Activated gamma-delta T cell (primary cell): ENCODE results near the gene ABCC3.
"Not testable (repeated sequence)": the region's sequence is repeated elsewhere in the genome, so short reads cannot be mapped to it uniquely, and the experiment has no call there.

Experiments
- DNase-seq: peaks from one replicate; lab custom pipeline; 2025; lab: John Stamatoyannopoulos, UW

Gene ABCC3

GRCh38 chr17:50666316-50666715 is 31.6 kb downstream of the ABCC3 start:
- no peak for DNase-seq

- DNase-seq: no peak
Measured at GRCh38 chr17:50667259-50668024, 32.8 kb downstream of the ABCC3 start.

DNA sequence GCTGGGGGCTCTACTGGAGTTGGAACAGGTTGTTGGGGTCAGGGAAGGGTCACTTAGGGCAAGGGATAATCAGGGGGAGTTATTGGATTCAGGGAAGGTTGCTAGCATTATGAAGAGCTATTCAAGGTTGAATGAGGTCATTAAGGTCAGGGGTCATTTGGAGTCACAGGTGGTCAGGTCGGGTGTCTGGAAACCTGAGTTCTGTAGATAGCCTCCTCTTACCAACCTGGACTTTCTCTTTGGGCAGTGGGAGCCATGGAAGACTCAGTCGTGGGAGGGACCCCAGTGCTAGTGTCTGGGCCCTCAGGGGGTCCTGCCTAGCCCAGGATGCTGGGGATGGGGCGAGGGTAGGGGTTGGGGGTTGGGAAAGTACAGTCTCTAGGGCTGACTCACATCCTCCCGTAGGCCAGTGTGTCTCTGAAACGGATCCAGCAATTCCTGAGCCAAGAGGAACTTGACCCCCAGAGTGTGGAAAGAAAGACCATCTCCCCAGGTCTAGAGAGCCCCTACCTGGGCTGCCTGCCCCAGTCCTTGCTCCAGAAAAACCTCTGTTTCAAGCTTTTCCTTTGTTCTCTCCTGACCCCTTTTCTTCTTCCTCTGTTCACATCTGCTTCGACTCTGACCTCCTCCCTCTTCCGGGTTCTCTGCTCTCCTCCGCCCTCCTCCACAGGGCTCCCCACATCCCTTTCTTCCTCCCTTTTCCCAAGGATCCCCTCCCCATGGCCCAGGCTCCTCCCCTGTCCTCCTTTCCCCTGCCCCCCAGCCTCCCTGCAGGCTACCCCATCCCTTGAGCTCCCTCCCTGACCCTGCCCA is 33.5 kb downstream of the ABCC3 start:
- no peak for DNase-seq

DNA sequence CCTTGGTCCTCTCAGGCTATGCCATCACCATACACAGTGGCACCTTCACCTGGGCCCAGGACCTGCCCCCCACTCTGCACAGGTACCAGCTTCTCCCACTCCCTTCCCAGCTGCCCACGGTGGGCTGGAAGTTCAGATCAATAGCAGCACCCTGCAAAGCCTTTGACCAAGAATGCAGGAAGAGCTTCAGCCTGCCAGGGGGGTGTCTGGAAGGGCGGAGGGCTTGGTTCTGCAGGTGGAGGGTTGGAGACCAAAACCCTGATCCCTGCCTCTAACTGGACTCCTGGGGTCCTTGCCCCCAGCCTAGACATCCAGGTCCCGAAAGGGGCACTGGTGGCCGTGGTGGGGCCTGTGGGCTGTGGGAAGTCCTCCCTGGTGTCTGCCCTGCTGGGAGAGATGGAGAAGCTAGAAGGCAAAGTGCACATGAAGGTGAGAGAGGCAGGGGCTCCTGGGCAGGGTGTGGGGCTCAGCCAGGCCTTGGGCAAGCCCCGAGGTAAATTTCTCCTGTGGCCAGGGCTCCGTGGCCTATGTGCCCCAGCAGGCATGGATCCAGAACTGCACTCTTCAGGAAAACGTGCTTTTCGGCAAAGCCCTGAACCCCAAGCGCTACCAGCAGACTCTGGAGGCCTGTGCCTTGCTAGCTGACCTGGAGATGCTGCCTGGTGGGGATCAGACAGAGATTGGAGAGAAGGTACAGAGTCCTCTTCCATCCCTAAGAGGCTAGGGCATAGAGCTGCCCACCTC is 34.3 kb downstream of the ABCC3 start:
- DNase-seq: no peak

DNA sequence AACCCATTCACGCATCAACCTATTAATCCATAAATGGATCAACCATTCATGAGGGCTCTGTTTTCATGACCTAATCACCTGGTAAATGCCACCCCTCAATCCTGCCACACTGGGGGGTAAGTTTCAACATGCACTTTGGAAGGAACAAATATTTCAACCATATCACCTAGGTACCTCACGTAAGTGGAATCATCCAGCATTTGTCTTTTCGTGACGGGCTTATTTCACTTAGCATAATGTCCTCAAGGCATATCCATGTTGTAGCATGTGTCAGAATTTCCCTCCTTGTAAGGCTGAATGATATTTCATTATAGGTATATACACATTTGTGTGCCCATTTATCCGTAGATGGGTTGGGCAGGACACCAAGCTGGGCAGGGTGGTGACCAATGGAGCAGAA is 37.4 kb downstream of the ABCC3 start:
- no peak for DNase-seq

GRCh38 chr17:50672831-50673551 is 38.3 kb downstream of the ABCC3 start:
- DNase-seq: no peak

DNA sequence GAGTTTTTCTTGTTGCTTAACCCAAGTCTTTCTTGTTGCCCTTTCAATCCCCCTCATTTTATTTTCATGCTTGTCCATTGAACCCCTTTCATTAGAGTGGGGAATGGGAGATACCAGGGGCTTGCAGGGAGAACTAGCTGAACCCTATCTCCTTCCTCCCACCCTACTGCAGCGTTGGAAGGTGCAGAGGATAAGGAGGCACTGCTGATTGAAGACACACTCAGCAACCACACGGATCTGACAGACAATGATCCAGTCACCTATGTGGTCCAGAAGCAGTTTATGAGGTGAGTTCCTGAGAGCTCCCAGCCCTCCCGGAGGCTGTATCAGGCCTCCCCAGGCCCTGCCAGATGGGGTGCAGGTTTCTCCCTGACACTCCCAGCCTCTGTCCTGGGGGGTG is 40.5 kb downstream of the ABCC3 start:
- DNase-seq: no peak

DNA sequence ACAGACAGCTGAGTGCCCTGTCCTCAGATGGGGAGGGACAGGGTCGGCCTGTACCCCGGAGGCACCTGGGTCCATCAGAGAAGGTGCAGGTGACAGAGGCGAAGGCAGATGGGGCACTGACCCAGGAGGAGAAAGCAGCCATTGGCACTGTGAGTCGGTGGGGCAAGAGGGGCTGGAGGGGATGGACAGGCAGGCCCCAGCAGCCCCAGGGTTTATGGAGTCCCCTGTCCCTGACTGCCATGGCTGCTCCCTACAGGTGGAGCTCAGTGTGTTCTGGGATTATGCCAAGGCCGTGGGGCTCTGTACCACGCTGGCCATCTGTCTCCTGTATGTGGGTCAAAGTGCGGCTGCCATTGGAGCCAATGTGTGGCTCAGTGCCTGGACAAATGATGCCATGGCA is 40.9 kb downstream of the ABCC3 start:
- DNase-seq: no peak

GRCh38 chr17:50676065-50676975 is 41.6 kb downstream of the ABCC3 start:
- DNase-seq: no peak

GRCh38 chr17:50677851-50678375 is 43.2 kb downstream of the ABCC3 start:
- DNase-seq: no peak

- no peak for DNase-seq
Measured at GRCh38 chr17:50679008-50679544, 44.4 kb downstream of the ABCC3 start.

GRCh38 chr17:50680126-50680525 is 45.4 kb downstream of the ABCC3 start:
- no peak for DNase-seq

DNA sequence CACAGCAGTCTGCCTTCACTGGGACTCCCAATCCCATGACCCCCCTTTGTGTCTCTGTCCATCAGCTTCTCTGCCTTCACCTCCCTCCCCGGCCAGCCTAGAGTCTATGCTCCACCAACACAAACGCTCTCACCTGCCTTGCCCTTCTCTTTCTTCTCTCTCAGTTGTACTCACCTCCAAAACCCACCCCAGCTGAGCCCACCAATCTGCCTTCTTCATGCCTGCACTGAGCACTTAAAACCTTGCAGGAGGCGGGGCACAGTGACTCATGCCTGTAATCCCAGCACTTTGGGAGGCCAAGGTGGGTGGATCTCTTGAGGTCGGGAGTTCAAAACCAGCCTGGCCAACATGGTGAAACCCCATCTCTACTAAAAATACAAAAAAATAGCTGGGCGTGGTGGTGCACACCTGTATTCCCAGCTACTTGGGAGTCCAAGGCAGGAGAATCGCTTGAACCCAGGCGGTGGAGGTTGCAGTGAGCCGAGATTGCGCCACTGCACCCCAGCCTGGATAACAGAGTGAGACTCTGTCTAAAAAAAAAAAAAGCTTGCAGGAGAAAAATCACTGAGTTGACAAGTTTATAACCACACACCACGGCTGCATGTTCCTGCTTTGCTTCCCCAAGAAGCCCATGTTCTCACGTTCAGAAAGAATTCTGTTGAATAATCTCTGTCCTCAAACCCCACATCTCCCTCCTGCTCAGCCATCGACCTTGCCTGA is 46.0 kb downstream of the ABCC3 start:
- DNase-seq: not testable (repeated sequence)

DNA sequence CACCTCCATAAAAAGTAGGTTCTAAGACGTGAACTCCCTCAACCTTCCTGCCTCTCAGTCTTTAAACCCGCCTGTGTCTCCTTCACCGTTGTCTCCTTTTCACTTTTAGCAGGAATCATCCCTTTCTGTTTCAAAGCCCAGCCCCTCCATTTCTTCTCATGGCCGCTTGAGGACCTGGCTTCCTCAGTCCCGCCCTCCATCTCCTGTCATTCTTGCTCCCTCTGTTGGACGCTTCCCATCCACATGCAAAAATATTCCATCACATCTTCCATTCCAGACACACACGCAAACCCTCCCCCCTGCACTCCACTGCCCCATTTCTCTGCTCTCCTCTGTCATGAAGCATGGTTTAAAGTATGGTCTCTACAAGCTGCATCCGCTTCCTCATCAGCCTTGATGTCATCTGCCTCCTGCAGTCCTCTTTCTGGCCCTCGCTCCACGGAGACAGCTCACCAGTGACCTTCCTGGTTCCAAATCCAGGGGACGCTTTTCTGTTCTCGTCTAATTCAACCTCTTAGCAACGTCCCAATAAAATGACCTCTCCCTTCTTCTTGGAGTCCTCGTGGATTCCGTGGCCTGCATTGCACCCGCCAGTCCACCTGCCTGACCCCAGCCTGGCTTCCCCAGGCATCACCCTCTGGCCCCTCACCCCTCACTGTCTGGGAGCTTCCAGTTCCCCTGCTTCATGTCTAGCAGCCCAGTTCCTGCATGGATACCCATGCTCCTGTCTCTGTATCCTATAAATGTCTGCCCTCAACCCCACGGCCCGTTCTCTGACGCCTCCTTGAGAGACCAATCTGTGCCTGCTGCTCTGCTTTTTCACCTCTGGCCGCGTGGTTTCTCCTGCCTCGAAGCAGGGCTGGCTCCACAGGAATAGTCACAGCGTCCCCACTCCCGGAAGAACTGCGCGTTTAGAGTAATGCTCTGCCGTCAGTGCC is 46.9 kb downstream of the ABCC3 start:
- DNase-seq: no peak

DNA sequence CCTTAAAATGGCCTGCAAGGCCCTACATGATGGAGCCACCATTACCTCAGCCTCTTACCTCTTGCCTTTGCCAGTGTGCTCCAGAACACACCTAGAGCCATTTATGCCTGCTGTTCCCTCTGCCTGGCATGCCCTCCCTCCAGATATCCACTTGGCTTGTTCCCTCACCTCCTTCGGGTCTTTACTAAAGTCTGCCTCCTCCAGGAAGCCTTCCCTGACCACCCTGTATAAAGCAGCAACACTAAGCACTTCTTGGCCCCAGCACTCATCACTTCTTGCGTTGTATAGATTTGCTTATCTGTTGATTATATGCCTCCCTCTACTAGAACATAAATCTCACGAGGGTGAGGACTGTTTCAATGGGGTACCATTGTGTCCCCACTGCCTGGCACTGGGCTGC is 47.8 kb downstream of the ABCC3 start:
- DNase-seq: no peak

- DNase-seq: no peak
Measured at GRCh38 chr17:50682938-50683337, 48.3 kb downstream of the ABCC3 start.

DNA sequence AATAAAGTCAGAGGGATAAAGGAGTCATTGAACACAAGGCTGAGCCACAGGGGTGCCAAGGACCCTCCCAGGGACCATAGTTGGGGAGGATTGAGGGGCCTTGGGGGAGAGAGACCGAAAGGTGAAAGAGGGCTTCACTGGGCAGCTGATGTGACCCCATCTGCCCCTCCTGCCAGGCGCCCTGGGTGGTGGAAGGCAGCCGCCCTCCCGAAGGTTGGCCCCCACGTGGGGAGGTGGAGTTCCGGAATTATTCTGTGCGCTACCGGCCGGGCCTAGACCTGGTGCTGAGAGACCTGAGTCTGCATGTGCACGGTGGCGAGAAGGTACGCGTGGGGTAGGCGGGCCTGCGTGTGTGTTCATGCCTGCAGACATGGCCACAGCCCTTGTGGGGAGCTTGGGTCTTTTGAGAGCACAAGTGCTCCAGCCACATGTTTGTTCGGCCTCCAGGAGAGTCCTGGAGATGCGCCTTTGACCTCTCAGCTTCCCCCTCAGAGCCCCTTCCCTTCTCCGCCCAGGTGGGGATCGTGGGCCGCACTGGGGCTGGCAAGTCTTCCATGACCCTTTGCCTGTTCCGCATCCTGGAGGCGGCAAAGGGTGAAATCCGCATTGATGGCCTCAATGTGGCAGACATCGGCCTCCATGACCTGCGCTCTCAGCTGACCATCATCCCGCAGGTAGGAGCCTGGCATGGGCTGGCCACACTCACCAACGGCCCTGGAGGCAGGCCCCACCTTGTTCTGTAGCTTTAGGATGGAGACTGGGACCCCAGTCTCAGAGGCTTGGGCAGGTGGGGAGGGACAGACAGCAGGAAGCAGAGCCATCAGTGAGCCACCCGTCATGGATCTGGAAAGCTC is 49.0 kb downstream of the ABCC3 start:
- DNase-seq: no peak

DNA sequence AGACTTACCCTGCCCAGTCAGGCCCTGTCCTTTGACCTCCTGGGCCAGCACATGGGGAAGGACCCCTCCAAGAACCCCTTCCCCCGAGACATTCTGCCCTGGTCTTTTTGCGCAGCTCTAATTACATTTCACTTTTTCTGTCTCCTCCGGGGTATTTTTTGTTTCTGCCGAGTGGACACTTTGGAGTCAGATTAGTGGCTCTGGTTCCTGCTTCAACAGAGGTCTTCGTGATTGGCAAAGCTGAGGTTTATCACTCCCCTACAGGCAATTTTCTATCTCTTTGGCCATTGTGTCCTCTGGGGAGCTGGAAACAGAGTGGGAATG is 49.6 kb downstream of the ABCC3 start:
- no peak for DNase-seq
